Activated CD4-positive, alpha-beta T cell treated with anti-CD3 and anti-CD28 coated beads, Interleukin-10, Interleukin-2, amounts not matched to agents 100 ng/mL and 50 ng/mL, durations not matched to agents 16 hours and 8 hours (primary cell): ENCODE measurements around the gene DENND1C.
"Not testable (repeated sequence)": the region's sequence is repeated elsewhere in the genome, so short reads cannot be mapped to it uniquely, and the experiment has no call there.

ENCODE experiments used
- DNase-seq: peaks from one replicate; pipeline ENCODE4 v3.0.0-alpha.2; 2020

The DENND1C gene

GRCh38 chr19:6451583-6452222 is 29.9 kb downstream of the DENND1C start:
- DNase-seq: no peak

GRCh38 chr19:6450166-6450565 is 31.4 kb downstream of the DENND1C start:
- DNase-seq: no peak

DNA sequence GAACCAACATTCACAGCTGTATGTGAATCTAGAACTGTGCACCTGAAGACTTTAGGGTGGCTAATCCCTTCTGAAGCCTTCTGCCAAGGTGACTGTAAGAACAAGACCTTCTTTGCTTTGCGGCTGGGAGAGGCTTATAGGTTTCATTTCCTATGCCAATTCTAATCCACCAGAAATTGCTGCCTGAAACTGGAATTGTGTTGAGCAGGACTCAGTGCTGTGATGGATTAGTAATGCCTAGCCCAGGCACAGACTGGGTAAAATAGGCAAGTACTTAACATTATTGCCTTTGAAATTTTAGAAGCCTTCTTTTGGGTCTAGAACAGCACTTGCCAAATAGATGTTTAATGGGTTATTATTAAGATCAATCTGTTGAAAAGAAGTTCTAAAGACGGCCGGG is 33.5 kb downstream of the DENND1C start:
- no peak for DNase-seq

GRCh38 chr19:6446452-6446851 is 35.1 kb downstream of the DENND1C start:
- no peak for DNase-seq

GRCh38 chr19:6443986-6444385 is 37.6 kb downstream of the DENND1C start:
- DNase-seq: no peak

- no peak for DNase-seq
These were observed 39.4 kb downstream of the DENND1C start for GRCh38 chr19:6442087-6442688.

GRCh38 chr19:6440905-6441304 is 40.7 kb downstream of the DENND1C start:
- DNase-seq: no peak

DNA sequence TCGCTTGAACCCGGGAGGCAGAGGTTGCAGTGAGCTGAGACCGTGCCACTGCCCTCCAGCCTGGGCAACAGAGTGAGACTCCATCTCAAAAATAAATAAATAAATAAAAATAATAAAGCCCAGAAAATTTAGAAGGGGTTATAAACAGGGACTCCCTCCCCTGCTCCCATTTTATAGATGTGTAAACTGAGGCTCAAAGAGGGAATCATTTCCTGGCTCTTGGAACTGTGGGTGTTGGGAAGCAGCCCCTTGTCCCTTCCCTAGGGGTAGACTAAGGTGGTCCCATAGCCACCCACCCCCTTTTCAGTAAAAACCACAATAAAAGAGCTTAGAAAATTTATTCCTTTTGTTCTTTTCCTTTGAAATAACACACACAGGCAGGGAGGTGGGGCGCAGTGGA is 41.8 kb downstream of the DENND1C start:
- DNase-seq: no peak

DNA sequence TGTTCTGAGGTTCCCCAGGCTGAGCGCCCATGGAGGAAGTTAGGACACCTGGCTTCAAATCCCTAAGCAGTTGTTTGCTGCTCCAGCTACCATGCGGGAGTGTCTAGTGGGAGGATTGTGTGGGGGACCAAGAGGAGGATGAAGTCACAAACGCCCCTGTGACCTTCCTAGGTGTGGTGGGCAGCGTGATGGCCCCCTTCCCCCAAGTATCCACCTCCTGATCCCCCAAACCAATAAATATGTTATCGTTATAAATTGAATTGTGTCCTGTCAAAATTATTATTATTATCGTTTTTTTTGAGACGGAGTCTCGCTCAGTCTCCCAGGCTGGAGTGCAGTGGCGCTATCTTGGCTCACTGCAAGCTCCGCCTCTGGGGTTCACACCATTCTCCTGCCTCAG is 47.9 kb downstream of the DENND1C start, which contains the start of gene SLC25A41:
TSS of gene SLC25A41 (minus strand) at position 101 of the 400 bp plus-strand sequence. CDS start at position 31, 70 bp downstream.
- no peak for DNase-seq

- DNase-seq: no peak
These were observed 48.4 kb downstream of the DENND1C start for GRCh38 chr19:6433165-6433564.

GRCh38 chr19:6431891-6432290 is 49.7 kb downstream of the DENND1C start:
- DNase-seq: no peak

DNA sequence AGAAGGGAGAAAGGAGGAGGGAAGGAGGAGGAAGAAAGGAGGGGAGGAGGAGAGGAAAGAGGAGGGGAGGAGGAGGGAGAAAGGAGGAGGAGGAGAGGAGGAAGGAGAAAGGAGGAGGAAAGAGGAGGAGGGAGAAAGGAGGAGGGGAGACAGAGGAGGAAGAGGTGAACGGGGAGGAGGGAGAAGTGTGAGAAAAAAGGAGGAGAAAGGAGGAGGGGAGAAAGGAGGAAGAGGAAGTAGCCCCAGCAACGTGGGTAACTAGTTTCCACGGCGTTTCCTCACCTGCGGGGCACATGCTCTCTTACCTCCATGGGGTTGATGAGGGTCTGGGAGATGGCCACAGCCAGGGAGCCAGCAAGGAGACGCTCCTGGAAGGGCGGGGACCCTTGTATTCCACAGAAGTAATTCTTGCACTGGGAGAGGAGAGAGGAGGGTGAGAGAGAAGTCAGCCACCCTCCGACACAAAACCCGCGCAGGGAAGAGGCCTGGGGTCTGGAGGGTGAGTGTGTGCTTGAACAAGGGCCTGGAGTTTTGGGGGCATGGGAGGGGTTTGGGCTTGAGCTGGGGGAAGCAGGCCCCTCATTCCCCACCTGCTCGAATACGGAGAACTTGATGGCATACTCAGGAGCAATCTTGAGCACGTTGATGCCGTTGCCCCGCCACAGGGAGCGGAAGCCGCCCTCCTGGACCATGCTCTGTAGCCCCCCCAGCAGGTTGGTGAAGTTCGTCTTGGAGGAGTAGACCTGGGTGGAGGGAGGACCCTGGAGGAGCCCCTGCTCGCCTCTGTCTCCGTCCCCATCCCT is 52.0 kb downstream of the DENND1C start:
- DNase-seq: no peak

GRCh38 chr19:6428692-6429418 is 52.7 kb downstream of the DENND1C start:
- DNase-seq: not testable (repeated sequence)

DNA sequence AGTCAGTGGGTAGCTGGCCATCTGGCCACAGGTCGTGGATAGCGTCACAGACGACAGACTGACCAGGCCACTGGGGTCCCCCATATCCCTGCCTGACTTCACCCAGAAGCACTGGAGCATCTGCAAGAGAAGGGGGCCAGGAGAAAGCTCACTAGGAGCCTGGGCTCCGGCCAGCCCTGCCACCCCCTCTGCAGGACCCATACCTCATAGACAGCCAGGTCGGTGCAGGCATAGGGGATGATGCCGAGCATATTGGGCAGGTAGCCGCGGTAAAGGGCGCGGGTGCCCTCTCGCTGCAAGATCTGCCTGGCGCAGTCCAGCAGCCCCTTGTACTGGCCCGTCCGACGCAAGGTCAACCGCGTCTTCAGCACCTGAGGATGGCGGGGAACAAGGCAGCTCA is 54.5 kb downstream of the DENND1C start:
- no peak for DNase-seq

DNA sequence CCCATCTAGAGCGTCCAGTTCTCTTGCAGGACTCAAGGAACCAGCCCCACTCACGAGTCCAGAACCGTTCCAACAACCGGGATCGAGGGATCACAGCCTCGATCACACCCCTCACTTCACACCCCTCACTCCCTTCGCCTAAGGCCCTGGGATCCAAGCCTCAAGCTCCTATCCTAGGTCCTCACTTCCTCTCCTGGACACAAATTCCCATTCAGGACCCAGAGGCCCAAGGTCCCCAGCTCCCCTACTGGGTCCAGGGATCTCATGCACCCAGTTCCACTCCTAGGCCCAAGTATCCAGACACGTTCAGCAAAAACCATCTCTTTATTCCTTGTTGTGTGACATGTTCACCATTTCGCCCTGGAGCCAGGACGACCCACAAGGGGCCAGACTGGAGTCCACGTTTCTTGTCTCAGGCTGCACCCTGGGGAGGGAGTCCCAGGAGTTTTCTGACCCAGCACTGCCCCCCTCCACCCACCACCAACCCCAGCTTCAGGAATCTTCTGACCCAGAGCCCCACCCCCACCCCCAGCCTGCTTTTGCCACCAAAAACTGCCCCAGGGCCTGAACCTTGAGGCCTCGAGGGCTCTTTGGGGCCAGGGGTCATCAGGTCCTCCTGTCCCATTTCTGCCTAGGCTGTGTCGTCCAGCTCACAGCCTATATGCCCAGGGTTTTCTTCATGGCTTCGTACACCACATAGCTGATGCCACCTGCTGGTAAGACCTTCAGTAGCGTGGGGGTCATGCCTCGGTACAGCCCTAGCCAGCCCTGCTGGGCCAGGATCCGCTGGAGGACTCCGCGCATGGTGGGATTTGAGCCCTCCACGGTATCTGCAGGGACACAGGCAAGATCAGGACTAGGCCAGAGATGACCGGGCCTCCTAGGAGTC is 55.6 kb downstream of the DENND1C start:
- DNase-seq: peak; percentile 24

DNA sequence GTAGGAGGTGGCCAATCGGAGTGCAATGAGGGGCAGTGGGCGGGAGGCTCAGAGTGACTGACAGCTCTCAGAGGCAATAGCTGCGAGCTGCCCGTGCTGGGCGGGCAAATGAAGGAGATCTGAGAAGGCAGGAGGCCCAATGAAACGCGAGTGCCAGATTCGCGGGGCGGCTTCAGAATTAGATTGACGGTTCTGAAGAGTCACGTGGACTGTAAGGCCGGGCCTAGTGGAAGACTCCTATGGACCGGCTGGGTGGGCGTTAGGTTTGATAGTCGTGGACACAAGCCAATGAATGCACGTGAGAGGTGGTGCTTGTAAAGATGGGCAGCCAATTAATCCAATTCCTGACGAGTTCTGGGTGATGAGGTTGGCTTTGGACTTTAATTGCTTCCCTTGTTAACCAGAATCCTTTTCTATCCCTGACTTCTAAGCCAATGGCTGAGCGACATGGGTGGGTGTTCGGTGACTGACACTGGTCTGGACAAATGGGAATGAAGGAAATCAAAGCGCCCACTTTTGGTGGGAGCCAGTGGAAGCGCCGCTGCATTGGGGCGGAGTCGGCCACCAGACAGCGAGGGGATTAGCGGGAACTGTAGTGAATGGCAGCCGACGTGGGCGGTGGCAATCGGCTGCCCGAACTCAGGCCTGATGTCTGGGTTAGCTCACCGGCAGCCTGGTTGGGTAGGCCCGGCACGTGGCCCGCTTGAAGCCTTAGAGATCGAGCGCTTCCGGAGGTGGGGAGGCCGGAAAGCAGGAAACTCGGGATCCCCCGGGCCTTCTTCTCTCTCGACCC is 56.5 kb downstream of the DENND1C start:
- peak; percentile 100 for DNase-seq

DNA sequence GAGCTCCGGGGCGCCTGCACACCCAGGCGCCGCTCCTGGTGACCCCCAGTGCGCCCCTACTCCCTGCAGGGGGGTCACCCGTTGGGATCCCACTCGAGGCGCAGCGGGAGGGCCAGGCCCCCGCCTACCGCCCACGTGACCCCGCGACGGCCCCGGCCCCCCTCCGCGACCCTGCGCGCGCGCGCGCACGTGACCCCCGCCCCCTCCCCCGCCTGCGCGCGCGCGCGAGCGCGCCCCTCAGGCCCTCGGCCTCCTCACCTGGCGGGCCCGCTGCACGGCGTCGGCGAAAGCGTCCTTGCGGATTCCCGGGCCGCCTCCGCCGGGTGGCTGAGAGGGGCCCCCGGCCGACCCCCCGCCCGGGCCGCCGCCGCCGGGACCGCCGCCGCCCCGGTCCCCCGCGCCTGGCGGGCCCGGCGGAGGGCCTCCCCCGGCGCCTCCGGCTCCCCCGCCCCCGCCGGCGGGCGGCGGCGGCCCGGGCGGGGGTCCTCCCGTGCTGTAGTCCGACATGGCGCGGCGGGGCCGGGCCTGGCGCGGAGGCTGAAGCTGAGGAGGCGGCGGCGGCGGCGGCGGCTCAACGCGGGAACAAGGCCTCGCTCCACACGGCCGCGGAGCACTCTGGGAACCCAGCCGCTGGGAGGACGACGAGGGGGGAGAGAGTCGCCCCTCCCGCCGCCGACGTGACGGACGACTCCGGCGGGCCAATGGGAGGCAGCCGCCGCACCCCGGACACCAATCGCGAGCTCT is 57.2 kb downstream of the DENND1C start, which contains the start of gene KHSRP:
TSS of gene KHSRP (minus strand) at position 617 of the 744 bp plus-strand sequence. CDS start at position 507, 110 bp downstream.
- peak; percentile 33 for DNase-seq

DNA sequence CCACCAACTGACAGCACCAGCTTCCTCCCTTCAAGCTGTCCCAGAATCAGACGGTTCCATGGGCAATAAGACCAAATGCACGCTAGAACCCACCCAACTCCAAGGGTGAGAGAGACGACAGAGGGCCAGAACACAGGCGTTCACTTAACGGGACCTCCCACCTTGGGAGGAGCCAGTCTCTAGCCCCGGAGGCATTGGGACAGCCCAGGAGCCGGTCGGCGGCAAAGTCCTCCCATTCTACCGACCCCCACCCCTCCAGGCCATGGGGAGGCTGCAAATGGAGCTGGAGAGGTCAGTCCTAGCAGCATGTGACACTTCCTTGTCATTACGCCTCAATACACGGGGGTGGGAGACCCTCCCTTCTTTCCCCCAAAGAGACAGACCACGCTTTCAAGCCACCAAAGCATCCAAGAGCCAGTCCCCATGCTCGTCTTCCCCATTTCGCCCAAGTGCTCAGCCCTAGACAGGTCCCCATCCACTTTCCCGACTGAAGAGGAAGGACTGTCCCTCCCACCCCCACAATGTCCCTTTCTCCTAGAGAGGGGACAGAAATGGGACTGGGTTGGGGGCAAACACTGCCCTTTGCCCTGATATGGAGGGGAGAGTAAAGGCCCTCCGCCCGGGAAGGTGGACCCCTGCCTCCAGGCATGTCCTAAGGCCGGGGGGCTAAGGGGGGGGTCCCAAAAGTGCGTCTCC is 57.9 kb downstream of the DENND1C start:
- peak; percentile 60 for DNase-seq
